IPS DF 19.7 (cell line): Measurements from ENCODE around the gene FOXD3.

Experiments
- DNase-seq: peaks from one replicate; pipeline ENCODE4 v3.0.0-alpha.2; 2013; ENCODE audit warnings: low read depth, low spot score

FOXD3 gene

DNA sequence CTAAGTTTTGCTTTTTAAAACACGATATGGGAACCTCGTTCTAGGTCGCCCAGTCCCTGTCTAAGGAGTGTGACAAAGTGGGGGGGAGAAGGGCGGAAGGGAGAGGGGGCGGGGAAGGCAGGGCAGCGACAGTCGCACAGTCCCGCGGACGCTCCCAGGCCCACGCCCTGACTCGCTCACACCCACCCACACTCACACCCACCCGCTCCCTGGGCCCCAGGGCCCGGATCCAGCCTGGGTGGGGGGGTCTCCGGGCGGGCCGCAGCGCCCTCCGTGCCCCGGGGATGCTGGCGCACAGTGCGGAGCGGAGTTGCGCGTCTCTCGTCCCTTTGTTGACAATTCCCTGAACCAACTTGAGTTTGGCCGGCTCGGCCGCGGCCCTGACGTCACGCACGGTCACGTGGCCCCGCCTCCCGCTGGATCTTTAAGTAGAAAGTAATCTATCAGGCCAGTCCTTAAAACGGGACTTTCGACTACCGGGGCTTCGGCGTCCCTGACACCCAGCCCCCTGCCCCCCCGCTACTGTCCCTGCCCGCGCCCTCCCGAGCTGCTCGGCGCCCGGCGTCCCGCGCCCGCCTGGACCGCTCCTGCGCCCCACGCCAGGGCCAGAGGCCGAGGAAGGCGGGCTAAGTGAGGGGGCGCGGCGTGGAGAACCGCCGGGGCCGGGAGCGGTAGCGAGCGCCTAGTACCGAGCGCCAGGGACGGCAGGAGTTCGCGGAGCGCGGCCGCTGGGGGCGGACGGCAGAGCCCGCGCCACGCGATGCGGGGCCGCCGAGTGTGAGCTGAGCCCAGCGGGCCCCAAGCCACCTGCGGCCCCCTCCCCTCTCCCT lies at the start of gene FOXD3:
TSS of gene FOXD3 (plus strand) at position 454 of the 830 bp plus-strand sequence. CDS start 492 bp downstream, outside the sequence.
- no peak for DNase-seq

DNA sequence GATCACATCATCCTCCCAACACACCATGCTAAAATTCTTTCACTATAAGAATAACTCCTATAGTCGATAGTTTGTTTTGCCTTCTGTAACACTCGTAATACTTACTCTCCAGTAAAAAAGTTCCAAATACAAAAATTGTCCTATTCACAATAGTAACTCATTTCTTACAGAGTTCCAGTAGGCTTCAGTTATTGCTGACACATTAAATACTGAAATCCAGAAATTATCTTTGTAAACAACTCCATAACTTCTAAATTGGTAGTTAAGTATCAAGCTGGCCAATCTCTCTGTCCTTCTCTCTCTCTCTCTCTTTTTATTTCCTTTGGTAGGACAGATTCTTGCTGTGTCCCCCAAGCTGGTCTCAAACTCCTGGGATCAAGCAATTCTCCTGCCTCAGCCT lies 49.6 kb upstream of the FOXD3 start:
- DNase-seq, result no peak

DNA sequence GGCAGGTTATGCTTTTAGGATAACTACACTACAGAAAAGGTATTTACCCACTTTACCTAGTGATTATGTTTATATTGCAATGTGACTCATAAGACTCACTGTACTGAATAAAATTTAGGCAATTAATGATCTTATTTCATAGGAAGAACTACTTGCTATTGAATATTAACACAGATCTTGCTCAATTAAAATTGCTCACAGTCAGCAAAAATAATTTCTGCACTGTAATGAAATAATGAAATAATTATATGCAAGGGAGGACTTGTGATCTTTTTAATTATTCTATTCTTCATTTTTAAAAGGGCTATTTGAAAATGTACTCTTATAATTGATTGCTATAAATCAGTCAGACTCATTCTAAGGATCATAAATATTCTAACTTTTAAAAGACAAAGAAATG lies 48.0 kb upstream of the FOXD3 start:
- DNase-seq, result no peak

DNA sequence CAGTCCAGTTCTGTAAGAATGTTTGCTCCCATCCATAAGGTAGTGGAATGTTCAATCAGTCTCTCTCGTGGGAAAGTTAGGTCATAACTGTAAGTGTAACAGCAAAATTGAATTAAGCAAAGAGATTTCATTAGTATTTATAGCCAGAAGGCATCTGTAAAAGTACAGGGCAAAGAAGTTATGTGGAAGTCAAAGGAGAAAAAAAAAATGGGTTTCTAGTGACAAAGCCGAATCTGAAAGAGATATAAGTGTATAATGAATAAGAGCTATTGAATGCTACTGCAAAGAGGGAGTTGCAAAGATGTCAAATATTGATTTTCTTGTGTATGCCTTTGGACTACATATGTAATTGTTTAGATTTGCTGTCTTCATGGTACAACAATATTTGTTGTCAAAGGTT lies 47.4 kb upstream of the FOXD3 start:
- DNase-seq, result no peak

DNA sequence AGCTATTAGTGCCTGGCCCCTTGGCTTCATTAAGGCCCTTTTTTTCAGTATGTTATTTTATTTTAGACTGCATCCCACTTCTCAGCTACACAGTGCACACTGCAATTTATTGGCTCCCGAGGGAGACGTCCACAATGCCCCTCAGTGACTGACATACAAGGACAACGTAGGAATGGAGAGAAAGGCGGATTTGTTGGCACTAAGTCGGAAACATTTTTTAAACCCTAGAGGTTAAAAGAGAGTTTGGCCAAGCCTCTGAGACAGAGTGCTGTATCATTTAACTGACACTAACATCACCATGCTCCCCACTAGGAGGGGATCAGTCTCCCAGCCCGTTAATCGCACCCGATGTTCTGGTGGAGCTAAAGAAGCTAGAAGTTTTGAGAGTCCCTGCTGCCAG lies 45.7 kb upstream of the FOXD3 start:
- DNase-seq, result no peak

DNA sequence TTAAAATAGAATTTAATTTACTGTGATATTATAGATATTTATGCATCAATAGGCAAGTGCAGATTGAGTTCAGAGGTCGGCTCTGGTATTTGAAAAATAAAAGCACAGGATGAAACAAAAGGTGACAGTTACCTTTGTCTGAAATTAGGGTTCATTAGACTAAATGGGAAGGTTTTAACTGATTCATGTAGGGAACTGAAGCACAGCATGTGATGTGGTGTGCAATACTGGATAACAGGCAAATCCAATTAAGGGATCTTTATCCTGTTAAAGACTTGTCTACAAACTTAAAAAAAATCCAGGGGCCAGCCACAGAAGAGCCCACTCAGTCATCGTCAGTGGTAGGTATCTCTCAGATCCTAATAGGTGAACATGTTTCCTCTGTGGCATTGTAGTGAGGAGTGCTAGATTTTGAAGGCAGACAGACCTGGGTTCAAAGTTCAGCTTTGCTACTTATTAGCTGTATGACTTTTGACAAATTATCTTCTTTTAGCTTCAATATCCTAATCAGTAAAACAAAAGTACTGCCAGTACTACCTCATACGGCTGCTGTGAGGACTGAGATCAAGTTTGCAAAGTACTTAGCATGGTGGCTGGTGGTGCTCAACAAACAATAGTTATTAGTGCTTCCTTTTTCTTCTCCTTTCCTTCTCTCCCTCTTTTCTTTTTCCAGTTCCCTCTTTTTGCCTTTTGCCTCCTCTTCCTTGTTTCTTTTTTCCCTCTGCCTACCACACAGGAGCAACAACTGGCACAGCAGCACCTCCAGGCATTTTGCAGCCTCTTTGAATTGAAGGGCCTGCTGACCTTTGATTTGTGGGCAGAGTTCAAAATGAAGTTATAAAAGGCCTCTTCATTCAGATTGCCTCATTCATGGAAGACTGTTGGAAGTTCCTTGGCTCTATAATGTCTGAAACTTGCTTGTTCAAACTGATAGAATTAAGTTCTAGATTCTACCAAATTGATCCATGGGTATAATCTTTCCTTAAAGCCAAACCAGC lies 44.9 kb upstream of the FOXD3 start:
- DNase-seq, result no peak

DNA sequence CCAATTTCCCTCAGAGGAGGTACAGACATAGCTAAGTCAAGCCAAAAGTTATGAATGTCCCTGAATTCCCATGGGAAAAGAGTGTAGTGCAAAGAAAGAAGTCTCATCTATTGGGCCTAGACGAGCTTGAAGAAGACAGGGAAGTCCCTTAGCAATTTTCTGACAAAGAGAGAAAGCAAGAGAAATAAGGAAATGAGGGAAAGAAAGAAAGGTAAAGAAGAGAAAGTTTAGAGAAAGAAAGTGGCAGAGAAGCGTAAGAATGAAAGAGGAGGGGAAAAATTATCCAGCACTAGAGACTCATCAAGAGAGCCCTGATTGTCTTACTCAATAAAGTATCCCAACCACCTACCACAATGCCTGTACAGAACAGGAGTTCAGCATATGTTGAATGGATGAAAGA lies 40.6 kb upstream of the FOXD3 start:
- no peak for DNase-seq

DNA sequence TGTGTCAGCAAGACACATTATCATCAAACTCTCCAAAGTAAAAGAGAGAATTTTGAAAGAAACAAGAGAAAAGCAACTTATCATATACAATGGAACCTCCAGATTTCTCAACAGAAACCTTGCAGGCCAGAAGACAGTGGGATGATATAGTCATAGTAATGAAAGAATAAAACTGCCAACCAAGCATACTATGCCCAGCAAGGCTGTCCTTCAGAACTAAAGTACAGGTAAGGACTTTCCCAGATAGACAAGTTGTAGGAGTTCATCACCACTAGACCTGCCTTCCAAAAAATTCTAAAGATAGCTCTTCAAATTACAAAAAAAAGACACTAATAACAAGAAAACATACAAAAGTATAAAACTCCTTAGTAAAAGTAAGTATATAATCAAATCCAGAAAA lies 33.2 kb upstream of the FOXD3 start:
- DNase-seq, result no peak

DNA sequence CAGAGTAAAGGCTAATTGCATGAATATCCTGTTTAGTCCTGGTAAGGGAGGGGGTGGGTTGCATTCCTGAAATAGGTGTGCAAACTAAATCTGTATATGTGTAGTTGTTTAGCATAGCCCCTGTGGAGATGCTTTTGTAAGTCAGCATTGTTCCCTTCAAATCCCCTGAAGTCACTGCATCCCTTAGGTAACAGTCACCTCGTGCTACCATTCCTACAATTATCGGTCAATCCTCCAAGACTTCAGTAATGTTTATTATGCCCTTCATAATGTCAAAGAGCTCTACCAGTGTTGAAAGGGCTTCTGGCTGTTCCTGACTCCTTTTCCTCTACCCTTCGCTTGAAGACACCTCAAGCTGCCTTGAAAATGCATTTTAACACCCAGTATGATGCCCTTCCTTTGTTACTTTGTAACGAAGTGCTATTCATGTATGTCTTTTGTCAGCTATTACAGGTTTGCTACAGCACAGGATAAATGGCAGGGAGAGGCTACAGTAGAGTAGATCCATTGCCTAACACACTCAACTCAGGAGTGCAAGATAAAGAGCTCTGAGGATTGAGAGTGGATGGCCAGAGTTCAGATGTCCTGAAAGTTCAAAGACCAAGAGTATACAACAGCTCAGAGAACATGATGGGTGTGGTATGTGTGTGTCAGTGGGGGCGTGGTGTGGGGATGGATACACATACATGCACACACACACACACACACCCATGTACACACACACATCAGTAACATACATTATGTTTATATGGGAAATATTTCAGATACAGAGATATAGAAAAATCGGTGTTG lies 27.4 kb upstream of the FOXD3 start:
- peak; percentile 94 for DNase-seq

DNA sequence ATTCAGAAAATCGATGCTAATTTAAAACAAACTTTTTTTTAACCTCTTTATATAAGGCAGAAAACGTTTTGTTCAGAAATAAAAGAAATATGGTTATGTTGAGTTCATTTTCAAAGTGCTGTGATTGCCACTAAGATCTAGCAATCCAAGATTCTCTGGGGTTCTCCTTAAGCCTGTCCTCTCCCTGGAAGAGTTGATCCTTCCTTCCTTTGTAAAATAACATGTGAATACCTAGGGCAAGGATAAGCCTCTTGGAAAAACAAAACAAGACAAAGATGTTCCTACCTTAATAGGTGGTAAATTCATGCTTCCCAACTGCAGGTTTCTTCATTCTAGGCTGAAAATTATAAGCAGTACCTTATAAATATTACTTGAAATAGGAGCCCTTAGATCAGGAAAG lies 18.0 kb upstream of the FOXD3 start:
- no peak for DNase-seq

DNA sequence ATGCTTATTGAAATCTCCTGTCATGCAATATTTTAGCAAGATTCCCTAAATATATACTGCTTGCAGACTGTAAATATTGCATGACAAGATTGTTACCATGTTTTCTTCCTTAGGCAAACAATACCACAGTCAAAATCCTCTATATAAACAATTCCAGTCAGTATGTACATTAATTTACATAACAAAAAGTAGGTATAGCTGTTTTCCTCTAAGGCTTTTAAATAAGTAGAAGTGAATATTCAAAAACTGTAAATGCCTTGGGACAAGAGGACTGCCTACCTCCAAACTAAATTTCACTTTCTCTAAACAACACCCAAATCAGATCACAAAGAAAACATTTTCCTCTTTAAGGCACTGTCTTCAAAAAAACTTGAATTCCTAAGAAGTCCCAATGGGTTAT lies 17.3 kb upstream of the FOXD3 start:
- DNase-seq, result no peak

DNA sequence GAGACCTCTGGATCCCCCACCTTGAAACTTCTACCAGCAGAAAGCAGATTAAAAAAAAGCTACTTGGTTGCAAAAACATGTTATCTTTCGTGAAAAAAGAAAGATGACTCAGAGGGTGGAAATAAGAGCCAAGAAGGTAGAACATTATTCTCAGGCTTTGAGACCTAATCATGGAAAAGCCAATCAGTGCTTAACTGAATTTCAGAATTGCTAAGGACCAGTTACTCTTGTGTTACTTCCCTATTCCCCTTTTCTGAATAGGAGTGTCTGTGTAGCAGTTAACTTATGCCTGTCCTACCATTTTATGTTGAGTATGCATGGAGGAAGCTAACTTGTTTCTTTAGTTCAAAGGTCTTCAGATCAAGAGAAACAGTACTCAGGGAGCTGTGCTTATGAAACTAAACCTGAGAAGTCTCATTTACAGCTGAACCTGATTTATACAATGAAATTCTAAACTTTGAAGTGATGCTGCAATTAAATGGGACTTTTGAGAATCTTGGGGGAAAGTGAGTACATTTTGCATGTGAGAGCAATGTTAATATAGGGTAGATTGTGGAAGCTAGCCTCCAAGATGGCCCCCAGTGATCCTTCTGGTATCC lies 15.1 kb upstream of the FOXD3 start:
- DNase-seq, result no peak

DNA sequence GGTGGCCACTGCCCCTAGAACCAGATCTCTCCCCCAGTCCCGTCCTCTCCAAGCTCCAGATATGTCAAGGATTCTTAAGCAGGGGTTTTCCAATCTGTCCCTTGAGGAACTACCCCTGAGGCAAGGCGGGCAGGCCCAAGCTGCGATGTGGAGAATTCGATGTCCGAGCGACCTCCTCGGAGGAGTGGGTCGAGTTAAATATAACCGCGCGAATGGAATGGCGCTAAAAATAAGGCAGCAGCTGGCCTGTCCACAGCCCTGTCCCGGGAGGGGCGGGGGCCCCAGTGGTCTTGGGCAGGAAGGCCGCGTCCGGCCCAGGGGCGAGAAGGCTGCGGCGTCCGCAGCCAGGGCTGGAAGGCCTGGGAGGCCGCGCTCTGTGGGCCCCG lies 5.8 kb upstream of the FOXD3 start:
- DNase-seq, result no peak

DNA sequence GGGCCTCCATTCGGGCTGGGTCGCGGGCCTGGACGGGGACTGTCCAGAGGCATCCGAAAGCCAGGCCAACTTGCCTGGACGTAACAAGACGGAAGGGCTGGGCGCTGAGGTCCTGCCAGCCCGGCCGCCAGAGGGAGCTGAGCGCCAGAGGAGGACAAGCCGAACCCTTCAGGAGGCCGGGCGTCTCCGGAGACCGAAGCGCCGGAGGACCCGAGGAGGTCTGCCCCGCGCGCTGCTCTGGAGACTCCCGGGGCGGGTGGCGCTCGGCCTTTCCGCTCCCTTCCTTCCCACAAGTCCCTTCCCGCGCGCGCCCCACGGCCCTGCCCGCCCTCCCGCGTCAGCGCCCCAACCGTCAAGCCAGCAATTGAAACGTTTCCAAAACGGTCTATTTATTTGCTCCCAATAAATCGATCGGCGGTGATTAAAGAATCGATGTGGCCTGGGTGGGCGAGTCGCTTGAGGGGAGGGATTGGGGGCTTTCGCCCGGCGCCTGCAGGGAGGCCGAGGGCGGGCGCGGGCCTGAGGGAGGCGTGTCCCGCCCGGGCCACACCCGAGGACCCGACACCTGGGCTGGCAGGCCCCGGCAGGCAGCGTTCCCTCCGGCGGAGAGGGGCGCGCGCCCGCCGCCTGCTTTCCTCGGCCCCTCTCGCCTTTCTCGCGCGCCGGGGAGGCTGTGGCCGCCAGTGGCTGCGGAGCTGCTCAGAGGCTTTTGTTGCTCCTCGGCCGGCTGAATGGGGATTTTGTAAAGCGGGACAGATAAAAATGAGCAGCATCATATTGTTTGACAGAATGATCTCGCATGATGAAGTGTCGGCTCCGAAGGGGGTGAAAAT lies 5.2 kb upstream of the FOXD3 start:
- no peak for DNase-seq

DNA sequence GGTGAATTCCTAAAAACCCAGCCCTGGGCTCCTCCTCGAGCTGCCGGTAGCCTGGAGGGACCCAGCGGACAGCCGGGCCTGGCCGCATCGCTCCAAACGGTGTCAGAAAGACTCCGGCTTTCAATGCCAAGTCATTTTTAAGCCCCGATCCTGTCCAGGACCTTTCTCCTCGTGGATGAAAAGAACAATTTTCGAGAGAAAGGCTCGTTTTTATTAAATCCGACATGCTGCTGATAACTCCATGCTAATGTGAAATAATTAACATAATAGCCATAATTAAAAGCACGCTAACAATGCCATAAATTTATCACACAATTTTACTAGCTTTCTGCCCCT lies 4.6 kb upstream of the FOXD3 start:
- DNase-seq, result no peak

DNA sequence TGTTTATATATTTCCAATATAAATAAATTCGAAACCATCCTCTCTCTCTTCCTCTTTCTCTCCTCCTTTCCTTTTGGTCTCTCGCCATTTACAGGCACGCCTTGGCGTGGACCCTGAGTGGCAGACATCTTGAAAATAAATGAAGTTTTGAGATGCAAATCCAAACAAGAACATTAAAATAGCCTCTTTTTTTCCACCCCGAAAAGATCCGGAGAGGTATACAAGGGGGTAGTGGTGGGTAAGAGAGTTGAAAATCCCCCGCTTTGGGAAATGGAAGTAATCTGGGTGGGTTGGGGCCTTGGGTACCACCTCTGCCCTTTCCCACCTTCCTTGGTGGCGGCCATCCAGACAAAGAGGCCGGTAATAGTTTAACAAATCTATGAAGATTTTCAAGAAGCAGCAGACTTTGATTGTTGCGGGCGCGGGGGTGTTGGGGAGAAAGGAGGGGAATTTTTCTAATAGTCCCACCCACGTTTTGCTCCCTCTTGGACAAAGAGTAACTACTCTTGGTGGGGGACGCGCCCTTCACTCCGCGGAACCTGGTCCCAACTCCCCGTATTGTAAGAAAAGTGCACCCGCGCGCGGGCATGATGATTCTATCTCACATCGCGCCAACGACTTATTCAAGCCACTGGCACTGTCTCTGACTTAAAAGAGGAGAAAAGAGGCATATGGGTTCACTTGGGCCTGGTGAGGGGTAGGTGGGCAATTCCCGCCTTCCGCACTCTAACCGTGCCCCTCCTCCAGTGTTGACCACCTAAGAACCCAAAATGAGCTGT lies 4.0 kb upstream of the FOXD3 start:
- no peak for DNase-seq

DNA sequence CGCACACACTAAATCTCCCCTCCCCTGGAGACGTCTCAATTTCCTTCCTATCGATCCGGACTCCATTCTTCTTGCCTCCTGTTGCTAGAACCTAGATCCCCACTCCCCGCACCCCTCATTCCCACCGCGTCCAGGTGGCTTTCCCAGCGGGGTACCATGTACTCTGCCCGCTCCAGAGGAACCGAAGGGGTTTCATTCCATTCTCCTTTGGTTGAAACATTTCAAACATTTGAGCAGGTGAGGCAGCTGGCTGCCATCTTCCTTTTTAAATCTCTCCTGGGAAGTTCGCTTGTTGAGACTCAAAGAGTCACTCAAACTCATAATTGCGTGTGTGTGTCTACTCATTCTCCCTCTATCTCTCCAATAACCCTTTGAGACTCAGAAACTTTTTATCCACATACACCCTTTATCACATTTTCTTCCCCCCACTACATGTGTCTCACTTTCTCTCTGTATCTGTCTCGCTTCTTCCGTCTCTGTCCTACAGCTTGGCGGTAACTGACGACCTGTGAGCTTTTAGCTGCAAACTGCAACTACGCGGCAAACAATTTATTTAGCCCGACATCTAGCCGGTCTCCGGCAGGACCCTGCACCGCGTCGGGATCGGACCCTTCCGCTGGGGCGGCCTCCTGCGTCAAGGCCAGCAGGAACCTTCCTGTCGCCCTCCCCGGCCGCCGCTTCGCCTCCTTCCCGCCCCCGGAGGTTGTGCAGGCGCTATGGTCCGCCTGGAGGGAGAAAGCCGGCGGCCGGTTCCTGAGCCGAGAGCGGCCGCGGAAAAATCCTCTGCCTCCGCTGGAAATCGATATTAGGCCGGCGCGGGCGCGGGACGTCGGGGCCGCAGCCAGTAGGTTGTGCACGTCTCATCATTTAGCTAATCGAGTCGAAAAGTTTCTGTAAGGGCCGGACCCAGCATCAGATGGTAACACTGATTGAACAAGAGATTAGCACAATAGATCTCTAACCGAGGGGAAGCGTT lies 3.0 kb upstream of the FOXD3 start:
- no peak for DNase-seq

DNA sequence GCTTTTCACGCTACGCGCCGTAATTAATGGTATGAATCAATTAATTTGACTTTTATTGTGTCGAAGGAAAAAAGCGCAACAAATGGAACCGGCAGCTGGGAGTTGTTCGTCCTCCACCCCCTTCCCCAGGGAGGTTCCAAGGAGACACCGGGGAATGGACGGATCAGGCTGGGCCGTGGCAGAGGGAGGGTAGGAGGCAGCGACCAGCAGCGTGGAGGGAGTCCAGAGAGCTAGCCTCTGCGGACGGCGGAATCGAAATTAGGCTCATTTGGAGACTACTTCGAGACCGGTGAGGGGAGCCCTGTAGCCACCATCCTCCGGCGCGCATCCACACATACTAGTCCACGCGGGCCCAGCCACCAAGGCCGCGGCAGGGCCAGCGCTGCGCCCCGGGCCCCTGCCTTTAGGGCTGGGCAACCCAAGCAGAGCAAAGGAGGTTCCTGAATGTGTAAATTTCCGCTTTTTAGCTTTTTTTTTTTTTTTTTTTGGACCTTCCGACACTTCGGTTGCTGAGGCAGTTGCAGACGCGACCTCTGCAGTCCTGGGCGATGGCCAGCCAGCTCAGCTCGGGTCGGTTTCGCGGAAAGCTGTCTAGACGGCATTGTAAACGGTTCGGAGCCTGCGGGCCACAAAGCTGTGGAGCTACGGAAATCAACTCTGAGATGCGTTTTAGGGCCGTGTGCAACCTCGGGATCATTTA lies 2.2 kb upstream of the FOXD3 start:
- DNase-seq, result no peak
